Caco-2 (cell line): ENCODE measurements around the gene NABP1. TPM values are rescaled to one million over a fixed set of nuclear protein-coding genes. Genes with fewer than 3 reads are reported as not detected.

ENCODE experiments used
- BruUV-seq: library from RNA; stranded (reverse); fragments of 400-500 nt; replicated peaks from 2 replicates; lab custom pipeline; 2021; lab: Mats Ljungman, UMichigan
- CTCF ChIA-PET: fragments of 300-600 bp; sonication (Branson Sonifier 250); formaldehyde crosslinking; loops from one replicate; lab custom pipeline; 2022; ENCODE audit warnings: antibody characterized with exemption; lab: Charles Lee
- POLR2A ChIA-PET: fragments of 300-600 bp; sonication (Branson Sonifier 250); formaldehyde crosslinking; loops from one replicate; lab custom pipeline; 2022; ENCODE audit warnings: antibody characterized with exemption; lab: Charles Lee
- DNase-seq, 2 experiments: peaks; one replicate each; pipeline versions ENCODE4 v3.0.0 to v3.0.0-alpha.2; 2020 to 2022
- H3K27me3 ChIP-seq: replicated peaks from 2 replicates; pipeline ENCODE4 v1.6.0; 2011; ENCODE audit warnings: low read length; ENCODE audit not compliant: control insufficient read depth, insufficient read depth
- H3K36me3 ChIP-seq: 2 replicates; pipeline ENCODE4 v1.5.1; 2011; ENCODE audit warnings: low read length; ENCODE audit not compliant: control insufficient read depth, insufficient read depth
- H3K4me1 ChIP-seq: fragments of 250-450 bp; sonication (Bioruptor Pico); 2 replicates; pipeline ENCODE4 v1.5.1; 2020; ENCODE audit warnings: mild to moderate bottlenecking
- H3K4me3 ChIP-seq: 2 replicates; pipeline ENCODE4 v1.5.1; 2011; ENCODE audit warnings: low read depth, mild to moderate bottlenecking, control low read depth, low read length
- H3K9me3 ChIP-seq: fragments of 250-450 bp; sonication (Bioruptor Pico); 2 replicates; pipeline ENCODE4 v1.5.1; 2020; ENCODE audit warnings: mild to moderate bottlenecking, moderate library complexity
- H3K27ac Mint-ChIP-seq: one replicate; pipeline ENCODE4 v1.8.0; 2022; ENCODE audit warnings: mixed read lengths; ENCODE audit not compliant: unreplicated experiment
- H3K27me3 Mint-ChIP-seq: one replicate; pipeline ENCODE4 v1.8.0; 2022; ENCODE audit warnings: mixed read lengths; ENCODE audit not compliant: insufficient read depth, unreplicated experiment
- H3K36me3 Mint-ChIP-seq: one replicate; pipeline ENCODE4 v1.8.0; 2022; ENCODE audit warnings: mild to moderate bottlenecking, mixed read lengths; ENCODE audit not compliant: insufficient read depth, unreplicated experiment
- H3K4me1 Mint-ChIP-seq: one replicate; pipeline ENCODE4 v1.8.0; 2022; ENCODE audit warnings: low read depth, mixed read lengths; ENCODE audit not compliant: unreplicated experiment
- H3K4me3 Mint-ChIP-seq: one replicate; pipeline ENCODE4 v1.8.0; 2022; ENCODE audit warnings: mild to moderate bottlenecking, moderate library complexity, mixed read lengths; ENCODE audit not compliant: unreplicated experiment
- H3K9me3 Mint-ChIP-seq: one replicate; pipeline ENCODE4 v1.8.0; 2022; ENCODE audit warnings: mixed read lengths; ENCODE audit not compliant: unreplicated experiment
- intact Hi-C: fragments of 100-400 bp; cut with micrococcal nuclease; formaldehyde crosslinking; loops from one replicate; pipeline ENCODE4 v1.10.0; 2022; ENCODE audit not compliant: unreplicated experiment
- total RNA-seq: library from RNA; stranded (reverse); gene quantifications from 2 replicates; pipeline ENCODE4 v1.2.3, GENCODE V29; 2022
- TF ChIP-seq, protein P1 (sequence below), 2 experiments: fragments of 200-600 bp in 1 of 2; IDR thresholded peaks; 1 replicate in 1 of 2; 2 replicates in 1 of 2; pipeline versions ENCODE4 v1.5.1 to v1.8.0; 2011 to 2022; ENCODE audit warnings: antibody characterized with exemption in 1 of 2, control low read depth in 1 of 2, inconsistent platforms in 1 of 2, low read depth in 1 of 2, low read length in 1 of 2, mild to moderate bottlenecking in 1 of 2, moderate library complexity in 1 of 2; ENCODE audit not compliant: insufficient read depth in 1 of 2, severe bottlenecking in 1 of 2, unreplicated experiment in 1 of 2

The NABP1 gene
- total RNA-seq, 1 experiment from 2014 or later: 89.8 TPM

- Mint-ChIP-seq H3K4me1 (peaks cover 5% of the 10 kb centered on the region), H3K4me3 (peak overlapping the region; percentile 99), H3K27ac (peak overlapping the region; percentile 99), H3K36me3 (peaks cover 45% of the 10 kb centered on the region), H3K27me3 (no peaks in the 10 kb centered on the region), H3K9me3 (no peaks in the 10 kb centered on the region)
- no peaks in the 10 kb centered on the region for H3K9me3 ChIP-seq
- peak overlapping the region; percentile 52 for H3K4me3 ChIP-seq
- peak; percentile 51 to 58 for DNase-seq
- no peaks in the 10 kb centered on the region; the same call in 1 of the 2 replicates for H3K27me3 ChIP-seq
- no peaks in the 10 kb centered on the region for H3K36me3 ChIP-seq
- peaks cover 21% of the 10 kb centered on the region for H3K4me1 ChIP-seq
- POLR2A ChIA-PET: interaction anchor here (0.6 to 3.2 kb wide), 30 partner anchors 8 to 521 kb away, joined by 3 to 74 read pairs (median 6); no protein-coding TSS in a partner anchor
- TF ChIP-seq, protein P1, sequence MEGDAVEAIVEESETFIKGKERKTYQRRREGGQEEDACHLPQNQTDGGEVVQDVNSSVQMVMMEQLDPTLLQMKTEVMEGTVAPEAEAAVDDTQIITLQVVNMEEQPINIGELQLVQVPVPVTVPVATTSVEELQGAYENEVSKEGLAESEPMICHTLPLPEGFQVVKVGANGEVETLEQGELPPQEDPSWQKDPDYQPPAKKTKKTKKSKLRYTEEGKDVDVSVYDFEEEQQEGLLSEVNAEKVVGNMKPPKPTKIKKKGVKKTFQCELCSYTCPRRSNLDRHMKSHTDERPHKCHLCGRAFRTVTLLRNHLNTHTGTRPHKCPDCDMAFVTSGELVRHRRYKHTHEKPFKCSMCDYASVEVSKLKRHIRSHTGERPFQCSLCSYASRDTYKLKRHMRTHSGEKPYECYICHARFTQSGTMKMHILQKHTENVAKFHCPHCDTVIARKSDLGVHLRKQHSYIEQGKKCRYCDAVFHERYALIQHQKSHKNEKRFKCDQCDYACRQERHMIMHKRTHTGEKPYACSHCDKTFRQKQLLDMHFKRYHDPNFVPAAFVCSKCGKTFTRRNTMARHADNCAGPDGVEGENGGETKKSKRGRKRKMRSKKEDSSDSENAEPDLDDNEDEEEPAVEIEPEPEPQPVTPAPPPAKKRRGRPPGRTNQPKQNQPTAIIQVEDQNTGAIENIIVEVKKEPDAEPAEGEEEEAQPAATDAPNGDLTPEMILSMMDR (IDR thresholded peaks at IDR 0.05; ENCODE audit: insufficient read depth in 1 of 2, low read depth in 1 of 2, low read length in 1 of 2, severe bottlenecking in 1 of 2, unreplicated experiment in 1 of 2): no peak
- intact Hi-C loops: loop anchor here (1.0 kb wide), 2 partner anchors 54 to 95 kb away; no protein-coding TSS in a partner anchor
- BruUV-seq: TSS peak; percentile 95
- CTCF ChIA-PET: interaction anchor here (0.8 to 1.4 kb wide), 9 partner anchors 10 to 125 kb away, joined by 3 to 16 read pairs (median 4); no protein-coding TSS in a partner anchor
Measured at GRCh38 chr2:191676790-191677645, 918 bp upstream of the NABP1 start.

GRCh38 chr2:191678437-191679100, 633 bp downstream of the NABP1 start:
- H3K27me3 ChIP-seq: no peaks in the 10 kb centered on the region; the same call in 1 of the 2 replicates
- intact Hi-C loops: loop anchor here (1.0 kb wide), 2 partner anchors 40 to 112 kb away; no protein-coding TSS in a partner anchor
- no peaks in the 10 kb centered on the region for H3K9me3 ChIP-seq
- peaks cover 29% of the 10 kb centered on the region for H3K4me1 ChIP-seq
- H3K4me3 ChIP-seq: peak overlapping the region; percentile 87
- TSS peak; percentile 53 for BruUV-seq
- peak; percentile 70 to 84 for DNase-seq
- H3K27me3 Mint-ChIP-seq: no peaks in the 10 kb centered on the region
- H3K27ac Mint-ChIP-seq: peak overlapping the region; percentile 99
- peaks cover 13% of the 10 kb centered on the region for H3K4me1 Mint-ChIP-seq
- TF ChIP-seq, protein P1 (IDR thresholded peaks at IDR 0.05; ENCODE audit: insufficient read depth in 1 of 2, low read depth in 1 of 2, low read length in 1 of 2, severe bottlenecking in 1 of 2, unreplicated experiment in 1 of 2): no peak
- ChIA-PET CTCF (interaction anchor here (0.6 to 1.1 kb wide), 6 partner anchors 12 to 126 kb away, joined by 3 to 16 read pairs (median 4); no protein-coding TSS in a partner anchor), POLR2A (interaction anchor here (0.7 to 3.2 kb wide), 25 partner anchors 7 to 523 kb away, joined by 3 to 74 read pairs (median 7); no protein-coding TSS in a partner anchor)
- peak overlapping the region; percentile 99 for H3K4me3 Mint-ChIP-seq
- no peaks in the 10 kb centered on the region for H3K9me3 Mint-ChIP-seq
- H3K36me3 Mint-ChIP-seq: peaks cover 61% of the 10 kb centered on the region
- peaks cover 2% of the 10 kb centered on the region for H3K36me3 ChIP-seq
